ENCODE data around the gene OLFML2A. TPM values are rescaled to one million over a fixed set of nuclear protein-coding genes. Genes with fewer than 3 reads are reported as not detected.
A peak's percentile ranks its signal among the peaks of the same experiment; 100 is the strongest.

OLFML2A gene
- total RNA-seq, 6 experiments from 2014 or later = 0.30 to 0.88 (median 0.36) TPM

- H3K27me3 Mint-ChIP-seq (ENCODE audit: insufficient read depth) = peaks cover 6% of the 10 kb centered on the region
- H3K27ac Mint-ChIP-seq = peak overlapping the region; percentile 92
- H3K9me3 Mint-ChIP-seq = no peaks in the 10 kb centered on the region
- DNase-seq = peak; percentile 63
- peak overlapping the region; percentile 61 for H3K4me3 Mint-ChIP-seq
- H3K36me3 Mint-ChIP-seq (ENCODE audit: low read depth) = no peaks in the 10 kb centered on the region
- TF ChIP-seq, protein P1, sequence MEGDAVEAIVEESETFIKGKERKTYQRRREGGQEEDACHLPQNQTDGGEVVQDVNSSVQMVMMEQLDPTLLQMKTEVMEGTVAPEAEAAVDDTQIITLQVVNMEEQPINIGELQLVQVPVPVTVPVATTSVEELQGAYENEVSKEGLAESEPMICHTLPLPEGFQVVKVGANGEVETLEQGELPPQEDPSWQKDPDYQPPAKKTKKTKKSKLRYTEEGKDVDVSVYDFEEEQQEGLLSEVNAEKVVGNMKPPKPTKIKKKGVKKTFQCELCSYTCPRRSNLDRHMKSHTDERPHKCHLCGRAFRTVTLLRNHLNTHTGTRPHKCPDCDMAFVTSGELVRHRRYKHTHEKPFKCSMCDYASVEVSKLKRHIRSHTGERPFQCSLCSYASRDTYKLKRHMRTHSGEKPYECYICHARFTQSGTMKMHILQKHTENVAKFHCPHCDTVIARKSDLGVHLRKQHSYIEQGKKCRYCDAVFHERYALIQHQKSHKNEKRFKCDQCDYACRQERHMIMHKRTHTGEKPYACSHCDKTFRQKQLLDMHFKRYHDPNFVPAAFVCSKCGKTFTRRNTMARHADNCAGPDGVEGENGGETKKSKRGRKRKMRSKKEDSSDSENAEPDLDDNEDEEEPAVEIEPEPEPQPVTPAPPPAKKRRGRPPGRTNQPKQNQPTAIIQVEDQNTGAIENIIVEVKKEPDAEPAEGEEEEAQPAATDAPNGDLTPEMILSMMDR (IDR thresholded peaks at IDR 0.05) = no peak
- H3K4me1 Mint-ChIP-seq (ENCODE audit: low read depth) = peaks cover 39% of the 10 kb centered on the region
Observed at GRCh38 chr9:124810663-124811355, 33.9 kb downstream of the OLFML2A start.

GRCh38 chr9:124812441-124812876 is 35.5 kb downstream of the OLFML2A start:
- Mint-ChIP-seq H3K4me1 (ENCODE audit: low read depth) (peaks cover 45% of the 10 kb centered on the region), H3K4me3 (peak overlapping the region; percentile 27), H3K36me3 (ENCODE audit: low read depth) (no peaks in the 10 kb centered on the region), H3K9me3 (no peaks in the 10 kb centered on the region), H3K27ac (peak overlapping the region; percentile 92), H3K27me3 (ENCODE audit: insufficient read depth) (peaks cover 6% of the 10 kb centered on the region)
- peak; percentile 89 for DNase-seq
- TF ChIP-seq, protein P1 (IDR thresholded peaks at IDR 0.05) = no peak

DNA sequence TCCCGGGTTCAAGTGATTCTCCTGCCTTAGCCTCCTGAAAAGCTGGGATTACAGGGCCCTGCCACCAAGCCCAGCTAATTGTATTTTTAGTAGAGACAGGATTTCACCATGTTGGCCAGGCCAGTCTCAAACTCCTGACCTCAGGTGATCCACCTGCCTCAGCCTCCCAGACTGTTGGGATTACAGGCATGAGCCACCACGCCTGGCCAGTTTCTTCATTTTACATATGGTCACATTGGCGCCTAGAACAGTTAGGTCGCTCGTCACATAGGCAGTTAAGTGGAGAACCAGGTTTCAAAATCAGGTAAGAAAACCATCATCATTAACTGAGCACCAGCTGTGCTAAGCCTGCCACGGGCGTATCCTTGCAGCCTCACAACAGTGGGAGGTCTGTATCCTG is 36.1 kb downstream of the OLFML2A start:
- Mint-ChIP-seq H3K36me3 (ENCODE audit: low read depth) (no peaks in the 10 kb centered on the region), H3K4me1 (ENCODE audit: low read depth) (peaks cover 47% of the 10 kb centered on the region), H3K9me3 (no peaks in the 10 kb centered on the region), H3K27ac (peak overlapping the region; percentile 92), H3K27me3 (ENCODE audit: insufficient read depth) (peaks cover 6% of the 10 kb centered on the region), H3K4me3 (no peak overlapping the region; the same call in 1 of the 2 replicates)
- TF ChIP-seq, protein P1 (IDR thresholded peaks at IDR 0.05) = no peak
- DNase-seq = no peak

- peak overlapping the region; percentile 92; the same call in 1 of the 2 replicates for H3K27ac Mint-ChIP-seq
- no peaks in the 10 kb centered on the region for H3K36me3 Mint-ChIP-seq (ENCODE audit: low read depth)
- no peaks in the 10 kb centered on the region for H3K9me3 Mint-ChIP-seq
- H3K4me1 Mint-ChIP-seq (ENCODE audit: low read depth) = peaks cover 53% of the 10 kb centered on the region
- peak; percentile 40 for DNase-seq
- no peak overlapping the region for H3K4me3 Mint-ChIP-seq
- TF ChIP-seq, protein P1 (IDR thresholded peaks at IDR 0.05) = no peak
- H3K27me3 Mint-ChIP-seq (ENCODE audit: insufficient read depth) = peaks cover 6% of the 10 kb centered on the region
Observed at GRCh38 chr9:124813501-124814163, 36.7 kb downstream of the OLFML2A start.

DNA sequence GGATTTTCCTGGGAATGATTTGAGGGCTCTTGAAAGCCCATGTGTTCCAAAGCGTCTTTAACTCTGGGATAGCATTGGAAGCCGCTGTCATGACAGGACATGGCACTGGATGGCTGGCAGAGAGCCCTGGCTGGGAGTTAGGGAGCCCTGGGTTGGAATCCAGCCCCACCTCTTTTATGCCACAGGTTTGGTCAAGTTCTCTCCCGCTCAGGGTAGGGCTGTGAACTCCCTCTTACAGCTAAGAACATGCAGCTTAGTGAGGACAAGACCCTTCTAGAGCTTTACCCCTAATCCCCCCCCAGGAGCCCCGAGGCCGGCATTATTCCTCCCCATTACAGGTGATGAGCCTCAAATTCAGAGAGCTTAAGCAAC is 37.2 kb downstream of the OLFML2A start:
- no peak for DNase-seq
- H3K9me3 Mint-ChIP-seq = no peaks in the 10 kb centered on the region
- peaks cover 59% of the 10 kb centered on the region for H3K4me1 Mint-ChIP-seq (ENCODE audit: low read depth)
- no peaks in the 10 kb centered on the region for H3K36me3 Mint-ChIP-seq (ENCODE audit: low read depth)
- peaks cover 6% of the 10 kb centered on the region for H3K27me3 Mint-ChIP-seq (ENCODE audit: insufficient read depth)
- TF ChIP-seq, protein P1 (IDR thresholded peaks at IDR 0.05) = no peak
- H3K27ac Mint-ChIP-seq = no peak overlapping the region
- no peak overlapping the region for H3K4me3 Mint-ChIP-seq
